ENCODE results near the gene UBR4. TPM values are rescaled to one million over a fixed set of nuclear protein-coding genes. Genes with fewer than 3 reads are reported as not detected.

UBR4 gene
- total RNA-seq, 1 donor from 2014 or later: 223 TPM

- no peaks in the 10 kb centered on the region for H3K4me1 Mint-ChIP-seq (ENCODE audit: unreplicated experiment)
- peaks cover 20% of the 10 kb centered on the region for H3K27me3 Mint-ChIP-seq (ENCODE audit: unreplicated experiment)
- no peak overlapping the region for H3K4me3 Mint-ChIP-seq (ENCODE audit: unreplicated experiment)
- no peaks in the 10 kb centered on the region for H3K9me3 Mint-ChIP-seq (ENCODE audit: unreplicated experiment)
- TF ChIP-seq, protein P1, sequence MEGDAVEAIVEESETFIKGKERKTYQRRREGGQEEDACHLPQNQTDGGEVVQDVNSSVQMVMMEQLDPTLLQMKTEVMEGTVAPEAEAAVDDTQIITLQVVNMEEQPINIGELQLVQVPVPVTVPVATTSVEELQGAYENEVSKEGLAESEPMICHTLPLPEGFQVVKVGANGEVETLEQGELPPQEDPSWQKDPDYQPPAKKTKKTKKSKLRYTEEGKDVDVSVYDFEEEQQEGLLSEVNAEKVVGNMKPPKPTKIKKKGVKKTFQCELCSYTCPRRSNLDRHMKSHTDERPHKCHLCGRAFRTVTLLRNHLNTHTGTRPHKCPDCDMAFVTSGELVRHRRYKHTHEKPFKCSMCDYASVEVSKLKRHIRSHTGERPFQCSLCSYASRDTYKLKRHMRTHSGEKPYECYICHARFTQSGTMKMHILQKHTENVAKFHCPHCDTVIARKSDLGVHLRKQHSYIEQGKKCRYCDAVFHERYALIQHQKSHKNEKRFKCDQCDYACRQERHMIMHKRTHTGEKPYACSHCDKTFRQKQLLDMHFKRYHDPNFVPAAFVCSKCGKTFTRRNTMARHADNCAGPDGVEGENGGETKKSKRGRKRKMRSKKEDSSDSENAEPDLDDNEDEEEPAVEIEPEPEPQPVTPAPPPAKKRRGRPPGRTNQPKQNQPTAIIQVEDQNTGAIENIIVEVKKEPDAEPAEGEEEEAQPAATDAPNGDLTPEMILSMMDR (IDR thresholded peaks at IDR 0.05; ENCODE audit: unreplicated experiment): no peak
- H3K27ac Mint-ChIP-seq (ENCODE audit: unreplicated experiment): no peak overlapping the region
- no peak for DNase-seq (ENCODE audit: low spot score)
- peaks cover 57% of the 10 kb centered on the region for H3K36me3 Mint-ChIP-seq (ENCODE audit: low read depth, unreplicated experiment)
Measured at GRCh38 chr1:19074361-19074901, 135.6 kb downstream of the UBR4 start.

- TF ChIP-seq, protein P1 (IDR thresholded peaks at IDR 0.05; ENCODE audit: unreplicated experiment): no peak
- peak overlapping the region; percentile 67 for H3K4me3 Mint-ChIP-seq (ENCODE audit: unreplicated experiment)
- H3K36me3 Mint-ChIP-seq (ENCODE audit: low read depth, unreplicated experiment): peaks cover 52% of the 10 kb centered on the region
- H3K9me3 Mint-ChIP-seq (ENCODE audit: unreplicated experiment): no peaks in the 10 kb centered on the region
- DNase-seq (ENCODE audit: low spot score): no peak
- peaks cover 19% of the 10 kb centered on the region for H3K27me3 Mint-ChIP-seq (ENCODE audit: unreplicated experiment)
- H3K4me1 Mint-ChIP-seq (ENCODE audit: unreplicated experiment): no peaks in the 10 kb centered on the region
- H3K27ac Mint-ChIP-seq (ENCODE audit: unreplicated experiment): no peak overlapping the region
Measured at GRCh38 chr1:19073311-19074186, 136.5 kb downstream of the UBR4 start.

DNA sequence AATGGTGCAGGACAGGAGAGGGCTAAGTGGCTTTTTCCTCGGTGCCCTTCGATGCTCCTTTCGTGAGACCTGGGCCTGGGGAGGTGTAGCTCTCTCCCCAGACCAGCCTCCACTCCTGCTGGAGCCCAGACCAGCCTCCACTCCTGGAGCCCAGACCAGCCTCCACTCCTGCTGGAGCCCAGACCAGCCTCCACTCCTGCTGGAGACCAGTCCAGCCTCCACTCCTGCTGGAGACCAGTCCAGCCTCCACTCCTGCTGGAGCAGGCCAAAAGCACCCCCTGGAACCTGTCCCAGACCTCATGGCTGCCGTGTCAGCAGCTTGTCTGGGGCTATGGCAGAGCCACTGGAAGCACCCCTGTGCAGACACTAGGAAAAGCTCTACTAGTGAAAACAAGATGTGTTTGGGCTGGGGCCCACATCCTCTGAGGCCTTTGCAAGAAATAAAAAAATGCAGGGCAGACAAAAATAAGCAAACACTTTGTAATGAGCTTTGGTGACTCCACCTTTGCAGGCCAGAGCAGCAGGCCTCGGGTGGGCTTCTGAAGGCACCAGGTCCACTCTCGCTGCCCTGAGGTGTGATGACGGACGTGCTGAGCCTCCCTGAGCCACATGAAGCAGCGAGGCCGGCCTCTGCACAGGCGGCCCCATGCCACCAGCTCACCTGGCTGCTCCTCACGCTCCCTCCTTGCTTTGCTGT, 137.6 kb downstream of the UBR4 start:
- Mint-ChIP-seq H3K36me3 (ENCODE audit: low read depth, unreplicated experiment) (peaks cover 42% of the 10 kb centered on the region), H3K27ac (ENCODE audit: unreplicated experiment) (no peak overlapping the region), H3K27me3 (ENCODE audit: unreplicated experiment) (peaks cover 21% of the 10 kb centered on the region), H3K4me1 (ENCODE audit: unreplicated experiment) (no peaks in the 10 kb centered on the region), H3K9me3 (ENCODE audit: unreplicated experiment) (no peaks in the 10 kb centered on the region), H3K4me3 (ENCODE audit: unreplicated experiment) (peak overlapping the region; percentile 67)
- TF ChIP-seq, protein P1 (IDR thresholded peaks at IDR 0.05; ENCODE audit: unreplicated experiment): no peak
- DNase-seq (ENCODE audit: low spot score): no peak

GRCh38 chr1:19071674-19072281, 138.3 kb downstream of the UBR4 start:
- no peaks in the 10 kb centered on the region for H3K9me3 Mint-ChIP-seq (ENCODE audit: unreplicated experiment)
- DNase-seq (ENCODE audit: low spot score): no peak
- peaks cover 17% of the 10 kb centered on the region for H3K27me3 Mint-ChIP-seq (ENCODE audit: unreplicated experiment)
- peak overlapping the region; percentile 57 for H3K27ac Mint-ChIP-seq (ENCODE audit: unreplicated experiment)
- TF ChIP-seq, protein P1 (IDR thresholded peaks at IDR 0.05; ENCODE audit: unreplicated experiment): no peak
- H3K4me3 Mint-ChIP-seq (ENCODE audit: unreplicated experiment): no peak overlapping the region
- no peaks in the 10 kb centered on the region for H3K4me1 Mint-ChIP-seq (ENCODE audit: unreplicated experiment)
- peaks cover 37% of the 10 kb centered on the region for H3K36me3 Mint-ChIP-seq (ENCODE audit: low read depth, unreplicated experiment)

All from endothelial cell (in vitro differentiated cells).